ENCODE measurements around the gene MAST4. TPM values are rescaled to one million over a fixed set of nuclear protein-coding genes. Genes with fewer than 3 reads are reported as not detected.
"Not testable (repeated sequence)": the region's sequence is repeated elsewhere in the genome, so short reads cannot be mapped to it uniquely, and the experiment has no call there.

MAST4 gene
- total RNA-seq, 4 donors from 2014 or later = 55.3 to 148 (median 110) TPM

- Histone ChIP-seq H3K4me3 (no peak overlapping the region), H3K27me3 (no peaks in the 10 kb centered on the region), H3K4me1 (peaks cover 0 to 7% (median 4%) of the 10 kb centered on the region in 3 donors), H3K9me3 (no peaks in the 10 kb centered on the region), H3K27ac (no peak overlapping the region), H3K36me3 (no peaks in the 10 kb centered on the region)
- intact Hi-C loops (cut with DNase I) = no loop called here
- WGBS, 2 donors = 90 to 95% methylated on average over 4 of the region's 4 CpGs
- DNase-seq = no peak
- TF ChIP-seq POLR2A (IDR thresholded peaks at IDR 0.05) (no peak), CTCF (IDR thresholded peaks at IDR 0.05) (no peak)
These were observed 222.7 kb downstream of the MAST4 start for GRCh38 chr5:66818935-66819328.

GRCh38 chr5:66820630-66821207, 224.5 kb downstream of the MAST4 start:
- 93 to 98% methylated on average over 5 of the region's 5 CpGs for WGBS, 2 donors
- DNase-seq = no peak
- no peak overlapping the region for H3K27ac ChIP-seq
- H3K9me3 ChIP-seq = no peaks in the 10 kb centered on the region
- no peak for TF ChIP-seq POLR2A (IDR thresholded peaks at IDR 0.05)
- no peak for TF ChIP-seq CTCF (IDR thresholded peaks at IDR 0.05)
- H3K4me3 ChIP-seq = no peak overlapping the region
- no peaks in the 10 kb centered on the region for H3K27me3 ChIP-seq
- intact Hi-C loops (cut with DNase I) = no loop called here
- H3K36me3 ChIP-seq = no peaks in the 10 kb centered on the region
- H3K4me1 ChIP-seq = peaks cover 0 to 7% (median 4%) of the 10 kb centered on the region in 3 donors

GRCh38 chr5:66821688-66822429, 225.7 kb downstream of the MAST4 start:
- Histone ChIP-seq H3K36me3 (no peaks in the 10 kb centered on the region), H3K27me3 (no peaks in the 10 kb centered on the region), H3K9me3 (no peaks in the 10 kb centered on the region), H3K4me3 (no peak overlapping the region), H3K27ac (peak overlapping the region in 1 of 4 donors; percentile 36), H3K4me1 (peaks cover 0 to 7% (median 4%) of the 10 kb centered on the region in 3 donors)
- TF ChIP-seq CTCF (IDR thresholded peaks at IDR 0.05) (no peak), POLR2A (IDR thresholded peaks at IDR 0.05) (no peak)
- intact Hi-C loops (cut with DNase I) = no loop called here
- DNase-seq = no peak
- 28 to 42% methylated on average over 4 of the region's 4 CpGs for WGBS, 2 donors

- H3K9me3 ChIP-seq; H3K4me1 ChIP-seq; intact Hi-C loops (cut with DNase I); H3K27ac ChIP-seq; H3K4me3 ChIP-seq; DNase-seq; H3K36me3 ChIP-seq; H3K27me3 ChIP-seq: not testable (repeated sequence)
- WGBS, 2 donors = 67 to 70% methylated on average over 2 of the region's 2 CpGs
These were observed 226.7 kb downstream of the MAST4 start for GRCh38 chr5:66822906-66823305.

DNA sequence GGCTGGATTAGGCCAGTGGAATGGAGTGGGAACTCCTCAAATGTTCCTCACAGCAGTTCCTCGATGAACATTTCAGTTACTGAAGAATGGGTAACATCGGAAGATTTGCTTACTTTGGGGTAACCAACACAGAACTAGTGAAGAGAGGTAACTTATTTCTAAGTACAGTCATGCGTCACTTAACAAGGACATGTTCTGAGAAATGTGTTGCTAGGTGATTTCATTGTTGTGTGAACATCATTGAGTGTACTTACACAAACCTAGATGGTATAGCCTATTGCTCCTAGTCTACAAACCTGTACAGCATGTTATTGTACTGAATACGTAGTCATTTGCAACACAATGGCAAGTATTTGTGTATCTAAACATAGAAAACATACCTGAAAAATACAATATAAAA, 228.3 kb downstream of the MAST4 start:
- no peak for TF ChIP-seq CTCF (IDR thresholded peaks at IDR 0.05)
- TF ChIP-seq POLR2A (IDR thresholded peaks at IDR 0.05) = no peak

More for the DNA sequence above, 228.3 kb downstream of the MAST4 start:
- Histone ChIP-seq H3K27me3 (no peaks in the 10 kb centered on the region), H3K4me1 (peaks cover 4 to 19% (median 11%) of the 10 kb centered on the region in 3 donors), H3K4me3 (no peak overlapping the region), H3K36me3 (no peaks in the 10 kb centered on the region), H3K27ac (no peak overlapping the region), H3K9me3 (no peaks in the 10 kb centered on the region)
- DNase-seq = no peak
- intact Hi-C loops (cut with DNase I) = no loop called here
- WGBS, 2 donors = 93 to 94% methylated on average over 4 of the region's 4 CpGs

Measured in esophagus squamous epithelium (tissue), 5 donors.